NCI-H2029 treated with DMSO at 0.1 percent for 48 hours (cell line): ENCODE data around the gene MIPEP.

Experiments
- DNase-seq: peaks from one replicate; lab custom pipeline; 2025; lab: John Stamatoyannopoulos, UW

Gene MIPEP

DNA sequence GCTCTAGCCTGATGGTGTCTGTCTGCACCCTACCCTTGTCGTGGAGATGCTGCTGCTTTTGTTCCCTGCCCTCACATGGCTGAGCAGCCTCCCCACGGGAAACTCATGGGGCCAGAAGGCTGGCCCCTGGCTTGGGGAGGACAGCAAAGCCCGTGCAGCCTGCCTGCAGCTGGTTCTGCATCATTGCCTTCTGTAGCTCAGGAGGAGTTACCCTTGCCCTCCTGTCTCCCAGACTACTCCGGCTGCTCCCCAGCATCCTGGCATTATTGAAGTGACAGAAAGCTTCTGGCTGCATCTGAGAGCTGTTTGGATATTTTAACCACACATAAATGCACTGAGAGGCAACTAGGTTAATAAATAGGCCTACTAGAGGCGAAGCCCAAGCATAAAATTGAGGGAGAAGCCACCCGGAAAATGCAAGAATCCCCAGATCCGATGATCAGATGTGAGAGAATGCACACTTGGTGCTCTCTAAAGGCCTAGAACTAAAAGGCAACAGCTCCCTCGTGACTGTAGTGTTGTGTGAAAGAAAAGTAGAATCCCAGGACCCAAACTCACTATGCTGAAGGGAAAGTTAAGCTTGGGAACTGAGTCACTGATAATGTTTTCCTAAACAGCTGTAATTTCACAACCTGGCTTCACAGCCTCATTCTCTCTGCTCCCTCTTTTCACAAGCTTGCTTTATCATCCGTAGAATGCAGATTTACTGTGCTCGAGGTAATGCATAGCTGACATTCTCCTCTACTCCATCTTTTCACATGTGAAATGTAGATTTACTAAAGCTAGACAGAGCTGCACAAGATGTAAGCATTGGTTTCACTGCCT is 208.1 kb downstream of the MIPEP start:
- no peak for DNase-seq
